Activated naive CD8-positive, alpha-beta T cell treated with anti-CD3 and anti-CD28 coated beads, Interleukin-2, amount 50 U/mL, for 24 hours (primary cell): ENCODE results near the gene ACAA2.

Source experiments
- ATAC-seq: fragments of 150-1000 bp; cut with Tn5 transposase; one replicate; pipeline ENCODE4 v1.10.0; 2021
- DNase-seq: peaks from one replicate; pipeline ENCODE4 v3.0.0; 2021
- H3K27ac Mint-ChIP-seq: one replicate; pipeline ENCODE4 v1.8.0; 2021; ENCODE audit warnings: mild to moderate bottlenecking, mixed read lengths
- H3K27me3 Mint-ChIP-seq: one replicate; pipeline ENCODE4 v1.8.0; 2021; ENCODE audit warnings: mixed read lengths
- H3K36me3 Mint-ChIP-seq: one replicate; pipeline ENCODE4 v1.8.0; 2021; ENCODE audit warnings: low read depth, mixed read lengths
- H3K4me1 Mint-ChIP-seq: one replicate; pipeline ENCODE4 v1.8.0; 2021; ENCODE audit warnings: mixed read lengths
- H3K4me3 Mint-ChIP-seq: one replicate; pipeline ENCODE4 v1.8.0; 2021; ENCODE audit warnings: mild to moderate bottlenecking, moderate library complexity, mixed read lengths
- H3K9me3 Mint-ChIP-seq: one replicate; pipeline ENCODE4 v1.8.0; 2021; ENCODE audit warnings: mixed read lengths

The ACAA2 gene

GRCh38 chr18:49734836-49735235 is 78.5 kb downstream of the ACAA2 start:
- Mint-ChIP-seq H3K27ac (no peak overlapping the region), H3K27me3 (peaks cover 7% of the 10 kb centered on the region), H3K4me3 (no peak overlapping the region), H3K4me1 (no peaks in the 10 kb centered on the region), H3K9me3 (no peaks in the 10 kb centered on the region), H3K36me3 (no peaks in the 10 kb centered on the region)
- no peak for ATAC-seq
- no peak for DNase-seq

DNA sequence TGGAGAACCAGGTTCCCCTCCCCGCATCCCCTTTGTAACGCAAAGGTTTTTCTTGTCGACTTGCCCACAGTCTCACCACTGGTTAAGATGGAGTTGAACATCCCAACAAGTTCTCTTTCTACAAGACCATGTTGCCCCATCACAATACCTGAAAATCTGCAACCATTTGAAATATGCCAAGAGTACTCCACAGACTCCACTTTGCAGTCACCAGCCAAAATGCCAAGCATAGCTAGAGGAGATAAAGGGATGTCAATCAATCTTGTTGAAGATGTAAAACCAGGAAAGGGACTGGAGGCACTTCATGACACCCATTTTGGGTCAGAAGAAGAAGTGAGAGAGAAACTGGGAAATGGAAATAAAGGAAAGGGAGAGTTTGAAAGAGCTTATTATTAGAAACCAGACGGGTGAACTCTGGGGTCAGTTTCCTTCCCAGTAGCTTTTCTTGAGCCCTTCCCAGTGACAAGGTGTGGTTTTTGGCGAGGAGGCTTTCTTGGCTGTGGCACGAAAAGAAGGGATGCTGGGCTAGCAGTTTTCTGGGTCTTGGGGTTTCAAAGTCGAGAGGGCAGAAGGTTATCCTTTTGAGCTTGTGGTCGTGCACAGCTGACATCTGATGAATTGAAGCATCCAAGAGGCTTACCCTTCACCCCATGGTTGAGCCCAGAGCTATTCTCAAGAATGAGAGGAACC is 79.3 kb downstream of the ACAA2 start:
- H3K36me3 Mint-ChIP-seq, result no peaks in the 10 kb centered on the region
- H3K27ac Mint-ChIP-seq, result no peak overlapping the region
- H3K4me3 Mint-ChIP-seq, result no peak overlapping the region
- H3K4me1 Mint-ChIP-seq, result no peaks in the 10 kb centered on the region
- ATAC-seq, result no peak
- peaks cover 7% of the 10 kb centered on the region for H3K27me3 Mint-ChIP-seq
- DNase-seq, result no peak
- H3K9me3 Mint-ChIP-seq, result no peaks in the 10 kb centered on the region

DNA sequence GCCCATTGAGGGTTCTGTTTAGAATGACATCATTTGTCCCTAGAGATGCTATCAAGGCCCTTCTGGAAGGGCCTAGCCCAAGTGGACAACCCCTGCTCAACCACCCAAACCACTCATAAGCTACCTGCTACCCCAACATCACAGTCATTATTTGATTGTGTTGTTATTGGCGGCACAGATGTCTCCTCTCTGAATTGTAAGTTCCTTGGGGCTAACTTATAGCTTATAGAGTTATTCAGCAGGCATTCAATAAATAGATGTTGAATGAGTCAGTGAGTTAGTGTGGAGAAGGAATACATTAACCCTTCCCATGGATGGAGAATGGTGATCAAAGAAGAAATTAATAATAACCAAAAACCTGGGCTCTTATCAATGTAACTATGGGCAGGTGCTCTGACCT is 80.0 kb downstream of the ACAA2 start:
- Mint-ChIP-seq H3K4me3 (no peak overlapping the region), H3K4me1 (no peaks in the 10 kb centered on the region), H3K9me3 (no peaks in the 10 kb centered on the region), H3K27me3 (peaks cover 7% of the 10 kb centered on the region), H3K27ac (no peak overlapping the region), H3K36me3 (no peaks in the 10 kb centered on the region)
- ATAC-seq, result no peak
- no peak for DNase-seq
